Muscle of leg (tissue), 11 donors: Measurements from ENCODE around the gene PRCD. TPM values are rescaled to one million over a fixed set of nuclear protein-coding genes. Genes with fewer than 3 reads are reported as not detected.
"Not testable (repeated sequence)": the region's sequence is repeated elsewhere in the genome, so short reads cannot be mapped to it uniquely, and the experiment has no call there.

Source experiments
- DNase-seq: peaks from one replicate; pipeline ENCODE4 v3.0.0; 2013
- H3K27ac ChIP-seq: one replicate; pipeline ENCODE4 v1.5.1; 2013; ENCODE audit warnings: mild to moderate bottlenecking, low read length, control low read depth
- H3K27me3 ChIP-seq: one replicate; pipeline ENCODE4 v1.6.1; 2013; ENCODE audit warnings: low read length; ENCODE audit not compliant: control insufficient read depth, insufficient read depth
- H3K36me3 ChIP-seq: one replicate; pipeline ENCODE4 v1.6.1; 2013; ENCODE audit warnings: low read length; ENCODE audit not compliant: control insufficient read depth, insufficient read depth
- H3K4me1 ChIP-seq: one replicate; pipeline ENCODE4 v1.6.1; 2013; ENCODE audit warnings: low read length; ENCODE audit not compliant: control insufficient read depth, insufficient read depth
- H3K4me3 ChIP-seq: one replicate; pipeline ENCODE4 v1.5.1; 2013; ENCODE audit warnings: low read length, control low read depth
- H3K9me3 ChIP-seq: replicated peaks from 2 replicates; pipeline ENCODE4 v1.6.1; 2013; ENCODE audit warnings: low read depth, low read length; ENCODE audit not compliant: control insufficient read depth
- WGBS: methylation state at CpG from one replicate; pipeline ENCODE4 v1.1.5; 2013; ENCODE audit warnings: missing lambda C conversion rate; ENCODE audit not compliant: insufficient coverage; 5-methylcytosine and 5-hydroxymethylcytosine counted together
- polyA plus RNA-seq, 8 donors: library from polyadenylated mRNA; unstranded; fragments of 120-200 nt; gene quantifications; one replicate each; pipeline versions ENCODE4 v1.2.1 to v1.2.3, GENCODE V29; 2013; ENCODE audit warnings: inconsistent platforms in 1 of 8, low replicate concordance in 1 of 8; ENCODE audit not compliant: insufficient read length in 8 of 8, insufficient read depth in 1 of 8
- total RNA-seq: library from RNA; stranded (reverse); fragments of 120-200 nt; gene quantifications from one replicate; pipeline ENCODE4 v1.2.4, GENCODE V29; 2013

Gene PRCD
- total and polyA plus RNA-seq, 9 donors, result 2.2 to 6.5 (median 3.9) TPM

GRCh38 chr17:76564991-76565727, 25.3 kb downstream of the PRCD start:
- DNase-seq, H3K27ac ChIP-seq, H3K4me3 ChIP-seq, H3K27me3 ChIP-seq, H3K9me3 ChIP-seq: not testable (repeated sequence)
- peaks cover 51% of the 10 kb centered on the region for H3K36me3 ChIP-seq
- peaks cover 12% of the 10 kb centered on the region for H3K4me1 ChIP-seq
- no CpG with 5 or more reads among the region's 8 CpGs for WGBS

GRCh38 chr17:76565728-76566612, 26.1 kb downstream of the PRCD start:
- H3K27ac ChIP-seq, result no peak overlapping the region
- WGBS, result 89% methylated on average over 11 of the region's 14 CpGs

DNA sequence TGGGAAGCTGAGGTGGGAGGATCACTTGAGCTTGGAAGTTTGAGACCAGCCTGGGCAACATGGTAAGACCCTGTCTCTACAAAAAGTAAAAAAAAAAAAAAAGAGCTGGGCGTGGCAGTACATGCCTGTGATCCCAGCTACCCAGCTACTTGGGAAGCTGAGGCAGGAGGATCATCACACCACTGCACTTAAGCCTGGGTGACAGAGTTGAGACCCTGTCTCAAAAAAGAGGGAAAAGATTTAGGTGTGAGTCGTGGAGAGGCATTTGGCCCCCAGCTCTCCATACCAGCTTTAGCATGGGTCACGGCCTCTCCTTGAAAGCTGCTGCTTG, 26.7 kb downstream of the PRCD start:
- DNase-seq, result no peak
- 83% methylated on average over 1 of the region's 3 CpGs for WGBS
- H3K36me3 ChIP-seq, result peaks cover 46% of the 10 kb centered on the region
- no peak overlapping the region for H3K4me3 ChIP-seq
- H3K4me1 ChIP-seq, result peaks cover 12% of the 10 kb centered on the region
- H3K27ac ChIP-seq, result no peak overlapping the region
- no peaks in the 10 kb centered on the region for H3K27me3 ChIP-seq
- peaks cover 2% of the 10 kb centered on the region for H3K9me3 ChIP-seq

More at GRCh38 chr17:76565728-76566612, 26.1 kb downstream of the PRCD start:
- Histone ChIP-seq H3K4me1 (peaks cover 12% of the 10 kb centered on the region), H3K9me3 (peaks cover 2% of the 10 kb centered on the region), H3K27me3 (no peaks in the 10 kb centered on the region), H3K36me3 (peaks cover 51% of the 10 kb centered on the region), H3K4me3 (no peak overlapping the region)
- peak; percentile 1 for DNase-seq

- no peaks in the 10 kb centered on the region for H3K27me3 ChIP-seq
- no peak for DNase-seq
- peaks cover 2% of the 10 kb centered on the region for H3K9me3 ChIP-seq
- H3K4me3 ChIP-seq, result no peak overlapping the region
- no peak overlapping the region for H3K27ac ChIP-seq
- WGBS, result 69% methylated on average over 5 of the region's 5 CpGs
- peaks cover 12% of the 10 kb centered on the region for H3K4me1 ChIP-seq
- peaks cover 42% of the 10 kb centered on the region for H3K36me3 ChIP-seq
These were observed 27.2 kb downstream of the PRCD start for GRCh38 chr17:76566988-76567431.

DNA sequence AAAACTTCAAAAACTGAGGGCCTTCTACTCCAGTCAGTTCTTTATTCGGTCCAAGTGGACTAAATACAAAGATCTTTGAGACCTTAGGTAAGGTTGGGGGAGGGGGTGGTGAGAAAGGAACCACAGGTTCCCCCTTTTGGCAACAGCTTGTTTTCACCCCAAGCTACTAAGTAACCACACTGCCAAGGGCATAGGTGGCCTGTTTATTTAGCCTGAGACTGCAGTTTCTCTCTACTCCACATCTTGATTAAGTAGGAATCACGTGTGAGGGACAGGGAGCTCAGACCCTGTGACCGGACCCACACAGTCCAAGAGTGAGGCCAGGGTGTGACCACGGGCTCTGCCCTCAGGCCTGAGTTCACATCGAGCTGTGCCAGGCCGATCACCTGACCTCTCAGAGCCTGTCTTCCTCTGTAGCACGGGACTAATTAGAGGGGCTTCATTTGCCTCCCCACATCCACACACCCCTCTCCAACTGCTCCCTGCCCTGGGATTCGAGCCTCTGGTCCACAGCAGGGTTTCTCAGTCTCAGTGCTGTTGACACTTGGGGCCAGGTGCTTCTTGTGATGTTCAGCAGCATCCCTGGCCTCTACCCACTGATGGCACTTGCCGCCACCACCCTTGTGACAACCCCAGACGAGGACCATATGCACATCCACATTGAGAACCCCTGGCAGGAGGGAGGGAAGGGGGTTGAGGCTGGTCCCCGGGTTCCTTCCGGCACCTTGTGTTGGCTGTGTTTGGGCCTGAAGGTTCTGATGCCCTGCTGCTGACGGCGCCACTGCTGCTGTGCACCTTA, 28.0 kb downstream of the PRCD start:
- Histone ChIP-seq H3K27me3 (no peaks in the 10 kb centered on the region), H3K27ac (no peak overlapping the region), H3K9me3 (peaks cover 2% of the 10 kb centered on the region), H3K4me3 (no peak overlapping the region), H3K36me3 (peaks cover 36% of the 10 kb centered on the region), H3K4me1 (peaks cover 12% of the 10 kb centered on the region)
- DNase-seq, result no peak
- WGBS, result 64% methylated on average over 8 of the region's 14 CpGs

DNA sequence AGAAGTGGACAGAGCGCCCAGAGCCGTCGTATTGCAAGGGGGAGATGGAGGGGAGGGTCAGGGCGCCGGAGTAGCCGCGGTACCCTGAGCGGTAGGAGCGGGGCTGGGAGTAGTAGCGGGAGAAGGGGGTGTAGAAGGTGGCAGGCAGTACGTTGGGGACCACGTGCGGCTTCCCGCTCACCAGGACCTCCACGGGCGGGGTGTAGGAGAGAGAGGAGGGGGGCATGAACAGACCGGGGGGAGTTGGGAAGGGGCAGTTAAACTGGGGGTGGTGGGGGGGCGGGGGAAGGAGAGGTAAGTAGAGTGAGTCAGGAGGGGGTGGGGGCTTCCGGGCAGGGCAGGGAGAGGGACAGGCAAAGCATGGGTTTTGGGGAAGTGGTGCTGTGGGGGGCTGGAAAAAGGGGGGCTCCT, 29.0 kb downstream of the PRCD start:
- Histone ChIP-seq H3K27ac (no peak overlapping the region), H3K4me3 (no peak overlapping the region), H3K36me3 (peaks cover 33% of the 10 kb centered on the region), H3K4me1 (peaks cover 12% of the 10 kb centered on the region), H3K9me3 (peaks cover 2% of the 10 kb centered on the region), H3K27me3 (no peaks in the 10 kb centered on the region)
- WGBS, result 8% methylated on average over 8 of the region's 19 CpGs
- no peak for DNase-seq

- peaks cover 25% of the 10 kb centered on the region for H3K36me3 ChIP-seq
- no peak overlapping the region for H3K4me3 ChIP-seq
- peaks cover 12% of the 10 kb centered on the region for H3K4me1 ChIP-seq
- DNase-seq, result no peak
- 36% methylated on average over 10 of the region's 18 CpGs for WGBS
- no peak overlapping the region for H3K27ac ChIP-seq
- H3K27me3 ChIP-seq, result no peaks in the 10 kb centered on the region
- peaks cover 2% of the 10 kb centered on the region for H3K9me3 ChIP-seq
These were observed 29.9 kb downstream of the PRCD start for GRCh38 chr17:76569607-76570279.

GRCh38 chr17:76570457-76570856, 30.6 kb downstream of the PRCD start:
- H3K27ac ChIP-seq, result no peak overlapping the region

DNA sequence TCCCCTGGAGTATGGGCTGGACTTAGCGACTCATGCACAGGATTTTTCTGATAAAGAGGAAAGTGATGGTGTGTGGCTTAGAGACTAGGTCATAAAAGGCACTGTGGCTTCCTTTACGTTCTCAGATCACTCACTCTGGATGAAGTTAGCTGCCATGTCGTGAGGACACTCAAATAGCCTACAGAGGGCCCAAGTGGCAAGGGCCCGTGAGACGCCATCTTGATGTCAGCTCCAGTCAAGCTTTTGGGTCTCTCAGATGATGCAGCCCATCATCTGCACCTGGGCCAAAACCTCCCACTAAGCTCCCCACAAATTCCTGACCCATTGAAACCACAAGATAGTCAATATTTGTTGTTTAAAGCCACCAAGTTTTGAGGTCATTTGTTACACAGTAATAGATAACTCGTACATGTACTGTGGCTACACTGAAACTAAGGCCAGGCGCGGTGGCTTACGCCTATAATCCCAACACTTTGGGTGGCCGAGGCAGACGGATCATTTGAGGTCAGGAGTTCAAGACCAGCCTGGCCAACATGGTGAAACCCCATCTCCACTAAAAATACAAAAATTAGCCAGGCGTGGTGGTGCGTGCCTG, 31.1 kb downstream of the PRCD start:
- Histone ChIP-seq H3K4me3 (no peak overlapping the region), H3K36me3 (peaks cover 17% of the 10 kb centered on the region), H3K27ac (no peak overlapping the region), H3K4me1 (peaks cover 12% of the 10 kb centered on the region), H3K27me3 (no peaks in the 10 kb centered on the region), H3K9me3 (peaks cover 2% of the 10 kb centered on the region)
- DNase-seq, result no peak
- WGBS, result 92% methylated on average over 13 of the region's 13 CpGs

More at GRCh38 chr17:76570457-76570856, 30.6 kb downstream of the PRCD start:
- Histone ChIP-seq H3K4me3 (no peak overlapping the region), H3K9me3 (peaks cover 2% of the 10 kb centered on the region), H3K36me3 (peaks cover 22% of the 10 kb centered on the region), H3K4me1 (peaks cover 12% of the 10 kb centered on the region), H3K27me3 (no peaks in the 10 kb centered on the region)
- WGBS, result 80% methylated on average over 2 of the region's 7 CpGs
- no peak for DNase-seq
